GM12891 (cell line): ENCODE measurements around the gene SERPINH1.

Experiments used
- DNase-seq: peaks from one replicate; pipeline ENCODE4 v3.0.0; 2011; ENCODE audit warnings: low spot score; ENCODE audit not compliant: insufficient read length
- FAIRE-seq: peaks from 2 replicates; lab custom pipeline; 2011; peaks lifted over from hg19 to GRCh38; lab: Jason Lieb, UNC
- PAX5 ChIP-seq: IDR thresholded peaks from 2 replicates; pipeline ENCODE4 v1.6.1; 2011; ENCODE audit warnings: low read length, moderate library complexity, mild to moderate bottlenecking; ENCODE audit not compliant: insufficient read depth, severe bottlenecking
- POLR2A ChIP-seq: IDR thresholded peaks from 2 replicates; pipeline ENCODE4 v1.6.1; 2011; ENCODE audit warnings: low read depth, low read length, control low read depth
- POLR2AphosphoS5 ChIP-seq: IDR thresholded peaks from 2 replicates; pipeline ENCODE4 v1.6.1; 2011; ENCODE audit warnings: low read depth, low read length, control low read depth
- POU2F2 ChIP-seq: IDR thresholded peaks from 2 replicates; pipeline ENCODE4 v1.6.1; 2011; ENCODE audit warnings: low read depth, mild to moderate bottlenecking, control low read depth, low read length, moderate library complexity
- SPI1 ChIP-seq: IDR thresholded peaks from 2 replicates; pipeline ENCODE4 v1.6.1; 2011; ENCODE audit warnings: low read depth, low read length, control low read depth
- TAF1 ChIP-seq: IDR thresholded peaks from 2 replicates; pipeline ENCODE4 v1.6.1; 2011; ENCODE audit warnings: low read depth, low read length, control low read depth

SERPINH1 gene

DNA sequence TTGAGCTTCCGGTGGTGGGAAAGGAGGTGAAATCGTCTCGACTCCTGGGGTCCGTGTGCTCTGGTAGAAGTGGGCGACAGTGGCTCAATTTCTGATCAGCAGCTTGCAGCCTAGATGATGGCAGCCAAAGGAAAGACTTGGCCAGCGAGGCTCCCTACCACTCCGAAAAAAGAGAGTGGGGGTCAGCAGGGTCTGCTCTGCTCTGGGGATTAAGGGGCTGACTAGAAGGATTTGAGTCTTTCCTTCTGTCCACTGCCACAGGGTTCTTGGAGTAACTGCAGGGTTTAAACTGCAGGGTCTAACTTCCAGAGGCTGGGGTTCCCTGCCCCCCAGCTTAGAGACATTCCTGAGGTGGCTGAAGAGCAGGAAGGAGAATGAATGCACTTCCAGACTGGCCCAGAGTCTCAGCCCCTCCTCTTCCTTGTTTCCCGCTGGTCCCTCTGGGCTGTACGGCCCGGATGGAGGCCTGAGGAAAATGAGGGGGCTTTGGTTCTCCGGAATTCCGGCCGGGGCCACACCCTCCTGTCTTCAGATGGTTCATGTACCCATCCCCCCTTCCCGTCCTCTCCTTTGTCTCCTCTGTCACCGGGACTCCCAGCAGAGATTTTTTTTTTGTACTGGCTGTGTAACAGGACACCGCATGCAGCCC, 907 bp downstream of the SERPINH1 start:
- no peak for DNase-seq
- TF ChIP-seq POLR2AphosphoS5 (no peak), TAF1 (no peak), POLR2A (no peak; the same call in 1 of the 2 replicates)
- no peak for FAIRE-seq

- no peak for FAIRE-seq
- DNase-seq, result no peak
- TF ChIP-seq POLR2A (no peak), POLR2AphosphoS5 (no peak), SPI1 (no peak)
These were observed 1.5 kb downstream of the SERPINH1 start for GRCh38 chr11:75563501-75563977.

GRCh38 chr11:75563978-75564552, 2.0 kb downstream of the SERPINH1 start:
- DNase-seq, result no peak
- TF ChIP-seq SPI1 (no peak), POU2F2 (no peak), PAX5 (no peak), TAF1 (no peak), POLR2A (no peak), POLR2AphosphoS5 (no peak)
- no peak for FAIRE-seq

- TF ChIP-seq PAX5, result no peak
- TF ChIP-seq POU2F2, result no peak
- TF ChIP-seq TAF1, result no peak
- TF ChIP-seq POLR2A, result no peak
- TF ChIP-seq POLR2AphosphoS5, result no peak
- TF ChIP-seq SPI1, result no peak
- no peak for FAIRE-seq
- DNase-seq, result no peak
These were observed 3.3 kb downstream of the SERPINH1 start for GRCh38 chr11:75565221-75565814.

GRCh38 chr11:75565916-75566762, 4.1 kb downstream of the SERPINH1 start:
- TF ChIP-seq POLR2AphosphoS5 (no peak), SPI1 (no peak), PAX5 (no peak)
- no peak for FAIRE-seq
- no peak for DNase-seq

DNA sequence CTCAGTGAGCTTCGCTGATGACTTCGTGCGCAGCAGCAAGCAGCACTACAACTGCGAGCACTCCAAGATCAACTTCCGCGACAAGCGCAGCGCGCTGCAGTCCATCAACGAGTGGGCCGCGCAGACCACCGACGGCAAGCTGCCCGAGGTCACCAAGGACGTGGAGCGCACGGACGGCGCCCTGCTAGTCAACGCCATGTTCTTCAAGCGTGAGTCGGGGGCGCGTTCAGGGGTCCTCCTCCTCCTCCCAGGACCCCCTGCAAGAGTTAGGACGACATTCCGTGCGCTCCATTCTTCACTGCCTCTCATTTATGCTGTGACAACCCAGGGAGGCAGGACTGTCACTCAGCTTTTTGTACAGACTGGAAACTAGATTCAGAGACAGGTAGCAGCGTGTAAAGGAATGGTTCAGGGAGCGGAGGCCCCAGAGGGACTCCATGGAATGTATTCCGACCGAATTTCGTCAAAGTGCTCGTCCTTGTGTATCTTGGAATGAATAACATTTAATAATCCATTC, 4.8 kb downstream of the SERPINH1 start:
- FAIRE-seq (no peak), DNase-seq (no peak)
- TF ChIP-seq POLR2A, result no peak
- TF ChIP-seq POU2F2, result no peak
- TF ChIP-seq SPI1, result no peak
- TF ChIP-seq PAX5, result no peak
- TF ChIP-seq POLR2AphosphoS5, result no peak
- no peak for TF ChIP-seq TAF1

DNA sequence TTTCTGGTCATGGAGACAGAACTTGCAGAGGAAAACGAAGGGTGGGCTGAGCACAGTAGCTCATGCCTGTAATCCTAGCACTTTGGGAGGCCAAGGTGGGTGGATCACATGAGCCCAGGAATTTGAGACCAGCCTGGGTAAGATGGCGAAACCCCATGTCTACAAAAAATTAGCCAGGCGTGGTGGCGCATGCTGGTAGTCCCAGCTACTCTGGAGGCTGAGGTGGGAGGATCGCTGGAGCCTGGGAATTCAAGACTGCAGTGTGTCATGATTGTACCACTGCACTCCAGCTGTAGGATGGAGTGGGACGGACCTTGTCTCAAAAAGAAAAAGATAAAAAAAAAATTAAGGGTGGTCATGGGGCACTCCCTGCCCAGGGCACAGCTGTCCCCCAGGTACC, 5.9 kb downstream of the SERPINH1 start:
- DNase-seq, result no peak
- no peak for TF ChIP-seq POLR2AphosphoS5
- no peak for TF ChIP-seq POLR2A
- no peak for TF ChIP-seq POU2F2
- TF ChIP-seq PAX5, result no peak
- TF ChIP-seq TAF1, result no peak
- no peak for TF ChIP-seq SPI1
- no peak for FAIRE-seq

GRCh38 chr11:75568616-75569219, 6.7 kb downstream of the SERPINH1 start:
- no peak for DNase-seq
- no peak for FAIRE-seq
- TF ChIP-seq POLR2A (no peak), POU2F2 (no peak), SPI1 (no peak), PAX5 (no peak), POLR2AphosphoS5 (no peak), TAF1 (no peak)
